HFF-Myc (cell line): ENCODE measurements around the gene ABLIM3.

Experiments
- DNase-seq: peaks from one replicate; pipeline ENCODE4 v3.0.0-alpha.2; 2011; ENCODE audit warnings: low read depth; ENCODE audit errors: extremely low read depth
- H3K4me3 ChIP-seq: replicated peaks from 2 replicates; pipeline ENCODE4 v1.5.1; 2011; ENCODE audit warnings: low read depth, mild to moderate bottlenecking, control low read depth, low read length
- TF ChIP-seq, protein P1 (sequence below): IDR thresholded peaks from 2 replicates; pipeline ENCODE4 v1.5.1; 2012; ENCODE audit warnings: mild to moderate bottlenecking, low read depth, low read length, control low read depth; ENCODE audit errors: missing control alignments

Gene ABLIM3

GRCh38 chr5:149212198-149212951, 71.1 kb downstream of the ABLIM3 start:
- TF ChIP-seq, protein P1, sequence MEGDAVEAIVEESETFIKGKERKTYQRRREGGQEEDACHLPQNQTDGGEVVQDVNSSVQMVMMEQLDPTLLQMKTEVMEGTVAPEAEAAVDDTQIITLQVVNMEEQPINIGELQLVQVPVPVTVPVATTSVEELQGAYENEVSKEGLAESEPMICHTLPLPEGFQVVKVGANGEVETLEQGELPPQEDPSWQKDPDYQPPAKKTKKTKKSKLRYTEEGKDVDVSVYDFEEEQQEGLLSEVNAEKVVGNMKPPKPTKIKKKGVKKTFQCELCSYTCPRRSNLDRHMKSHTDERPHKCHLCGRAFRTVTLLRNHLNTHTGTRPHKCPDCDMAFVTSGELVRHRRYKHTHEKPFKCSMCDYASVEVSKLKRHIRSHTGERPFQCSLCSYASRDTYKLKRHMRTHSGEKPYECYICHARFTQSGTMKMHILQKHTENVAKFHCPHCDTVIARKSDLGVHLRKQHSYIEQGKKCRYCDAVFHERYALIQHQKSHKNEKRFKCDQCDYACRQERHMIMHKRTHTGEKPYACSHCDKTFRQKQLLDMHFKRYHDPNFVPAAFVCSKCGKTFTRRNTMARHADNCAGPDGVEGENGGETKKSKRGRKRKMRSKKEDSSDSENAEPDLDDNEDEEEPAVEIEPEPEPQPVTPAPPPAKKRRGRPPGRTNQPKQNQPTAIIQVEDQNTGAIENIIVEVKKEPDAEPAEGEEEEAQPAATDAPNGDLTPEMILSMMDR: no peak
- peak; percentile 97 for DNase-seq
- no peak overlapping the region for H3K4me3 ChIP-seq

GRCh38 chr5:149213264-149213880, 72.1 kb downstream of the ABLIM3 start:
- no peak for DNase-seq
- no peak overlapping the region for H3K4me3 ChIP-seq
- TF ChIP-seq, protein P1: no peak

GRCh38 chr5:149215478-149216090, 74.3 kb downstream of the ABLIM3 start:
- DNase-seq: no peak

DNA sequence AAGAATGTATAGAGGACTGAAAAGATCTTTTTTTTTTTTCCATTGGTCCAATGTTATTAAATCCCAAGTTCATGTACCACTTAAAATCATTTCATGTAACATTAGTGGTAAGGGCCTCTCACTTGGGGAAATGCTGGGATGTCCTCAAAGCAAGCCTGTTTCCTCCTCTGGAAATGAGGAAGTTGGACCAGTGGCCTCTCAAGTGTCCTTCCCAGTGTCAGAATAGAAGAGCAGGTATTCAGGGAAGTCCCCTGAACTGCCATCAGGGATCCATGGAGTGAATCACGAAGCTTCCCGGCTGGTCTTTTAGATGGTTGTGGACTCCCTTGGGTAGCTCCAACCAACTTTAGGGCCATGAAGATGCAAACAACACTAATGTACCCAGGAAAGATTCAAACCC, 75.2 kb downstream of the ABLIM3 start:
- no peak overlapping the region for H3K4me3 ChIP-seq
- no peak for DNase-seq
- TF ChIP-seq, protein P1: no peak

More at GRCh38 chr5:149215478-149216090, 74.3 kb downstream of the ABLIM3 start:
- TF ChIP-seq, protein P1: no peak
- no peak overlapping the region for H3K4me3 ChIP-seq

DNA sequence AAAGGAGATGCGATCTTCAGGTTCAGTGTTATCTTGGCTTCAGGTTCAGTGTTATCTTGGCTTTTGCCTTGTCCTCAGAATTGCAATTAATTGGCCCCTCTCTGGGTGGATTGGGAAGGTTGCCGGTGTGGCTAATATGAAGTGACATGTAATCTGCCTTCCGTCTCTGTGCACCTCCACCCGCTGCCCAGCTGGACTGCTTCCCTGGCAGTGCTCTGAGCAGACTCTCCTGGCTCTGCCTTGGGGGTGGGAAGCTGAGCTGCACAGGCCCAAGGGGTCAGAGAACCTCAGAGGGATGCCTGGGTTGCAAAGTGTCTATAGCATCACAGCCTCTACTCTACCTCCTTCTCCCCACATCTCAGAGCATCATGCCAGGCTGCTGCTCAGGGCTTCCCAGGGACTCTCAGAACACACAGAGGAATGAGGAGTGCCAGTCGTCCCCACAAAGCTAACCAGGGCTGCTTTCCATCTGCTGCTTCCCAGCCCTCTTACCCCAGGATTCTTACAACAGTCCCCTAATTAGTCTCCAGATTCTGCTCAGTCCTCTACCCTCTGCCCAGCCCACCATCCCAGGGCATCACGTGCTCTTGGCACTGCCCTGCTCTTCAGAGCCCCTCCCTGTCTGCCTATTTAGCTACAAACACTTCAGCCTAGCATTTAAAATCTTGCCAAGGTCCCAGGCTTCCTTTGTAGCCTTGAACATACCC, 76.0 kb downstream of the ABLIM3 start:
- no peak overlapping the region for H3K4me3 ChIP-seq
- no peak for DNase-seq
- TF ChIP-seq, protein P1: no peak

- no peak overlapping the region for H3K4me3 ChIP-seq
- TF ChIP-seq, protein P1: no peak
- DNase-seq: no peak
Observed at GRCh38 chr5:149217803-149218155, 76.5 kb downstream of the ABLIM3 start.
